T-cell (primary cell): ENCODE results near the gene MRPL17. TPM values are rescaled to one million over a fixed set of nuclear protein-coding genes. Genes with fewer than 3 reads are reported as not detected.

Source experiments
- ATAC-seq, 4 experiments: fragments of 200-7000 bp in 3 of 4; fragments of 150-1000 bp in 1 of 4; cut with Tn5 transposase; replicated peaks in 1 of 4; 1 replicate in 3 of 4; 2 replicates in 1 of 4; pipeline ENCODE4 v1.10.0; 2021; ENCODE audit warnings: moderate library complexity in 3 of 4, mild to moderate bottlenecking in 2 of 4, moderate number of reproducible peaks in 1 of 4
- CTCF ChIA-PET, 2 donors: fragments of 300-600 bp; sonication (Branson Sonifier 250); formaldehyde crosslinking; loops; one replicate each; lab custom pipeline; 2022; ENCODE audit warnings: antibody characterized with exemption in 2 of 2; lab: Charles Lee
- POLR2A ChIA-PET, 2 donors: fragments of 300-600 bp; sonication (Branson Sonifier 250); formaldehyde crosslinking; loops; one replicate each; lab custom pipeline; 2022; ENCODE audit warnings: antibody characterized with exemption in 2 of 2; lab: Charles Lee
- DNase-seq, 35 experiments: peaks; one replicate each; pipeline versions ENCODE4 v3.0.0 to v3.0.0-alpha.2; 2013 to 2023
- H3K27ac ChIP-seq: one replicate; pipeline ENCODE4 v1.5.1; 2013; ENCODE audit warnings: low read length
- H3K27me3 ChIP-seq, 2 experiments: replicated peaks in 1 of 2; 1 replicate in 1 of 2; 2 replicates in 1 of 2; pipeline versions ENCODE4 v1.6.1 to v1.7.0; 2013; ENCODE audit warnings: low read length in 1 of 2, mixed read lengths in 1 of 2; ENCODE audit not compliant: control insufficient read depth in 2 of 2, insufficient read depth in 2 of 2; ENCODE audit errors: extremely low read depth in 1 of 2
- H3K36me3 ChIP-seq, 2 donors: 1 replicate in 1 of 2; 2 replicates in 1 of 2; pipeline versions ENCODE4 v1.6.1 to v1.7.0; 2013; ENCODE audit warnings: low read length in 1 of 2; ENCODE audit not compliant: control insufficient read depth in 2 of 2, insufficient read depth in 1 of 2; ENCODE audit errors: extremely low read depth in 1 of 2
- H3K4me1 ChIP-seq, 2 experiments: 1 replicate in 1 of 2; 2 replicates in 1 of 2; pipeline versions ENCODE4 v1.6.1 to v1.7.0; 2013; ENCODE audit warnings: low read length in 2 of 2, mixed read lengths in 1 of 2; ENCODE audit not compliant: insufficient read depth in 2 of 2, control insufficient read depth in 1 of 2; ENCODE audit errors: extremely low read depth in 1 of 2
- H3K4me3 ChIP-seq, 2 donors: 1 replicate in 1 of 2; 2 replicates in 1 of 2; pipeline versions ENCODE4 v1.5.1 to v1.7.0; 2013; ENCODE audit warnings: mild to moderate bottlenecking in 2 of 2, low read length in 1 of 2, moderate library complexity in 1 of 2; ENCODE audit not compliant: control insufficient read depth in 1 of 2; ENCODE audit errors: extremely low read depth in 1 of 2
- H3K9me3 ChIP-seq: 2 replicates; pipeline ENCODE4 v1.7.0; 2013
- H3K27ac Mint-ChIP-seq, 2 donors: one replicate each; pipeline ENCODE4 v1.8.0; 2020 to 2021; ENCODE audit warnings: mild to moderate bottlenecking in 2 of 2, mixed read lengths in 2 of 2
- H3K27me3 Mint-ChIP-seq, 2 donors: one replicate each; pipeline ENCODE4 v1.8.0; 2021 to 2022; ENCODE audit warnings: mixed read lengths in 2 of 2
- H3K36me3 Mint-ChIP-seq: one replicate; pipeline ENCODE4 v1.8.0; 2021; ENCODE audit warnings: mixed read lengths
- H3K4me1 Mint-ChIP-seq, 3 donors: one replicate each; pipeline ENCODE4 v1.8.0; 2020 to 2022; ENCODE audit warnings: mixed read lengths in 3 of 3, mild to moderate bottlenecking in 1 of 3
- H3K4me3 Mint-ChIP-seq, 3 donors: one replicate each; pipeline ENCODE4 v1.8.0; 2020 to 2022; ENCODE audit warnings: mild to moderate bottlenecking in 3 of 3, mixed read lengths in 3 of 3, moderate library complexity in 3 of 3
- H3K9me3 Mint-ChIP-seq, 3 donors: one replicate each; pipeline ENCODE4 v1.8.0; 2020 to 2022; ENCODE audit warnings: mixed read lengths in 3 of 3
- WGBS: methylation state at CpG from one replicate; pipeline ENCODE4 v1.1.5; 2013; ENCODE audit warnings: missing lambda C conversion rate; ENCODE audit not compliant: insufficient coverage; 5-methylcytosine and 5-hydroxymethylcytosine counted together
- total RNA-seq, 35 experiments: library from RNA in 6 of 35; stranded (reverse) in 6 of 35; fragments of 120-200 nt in 1 of 35; gene quantifications; one replicate each; pipeline versions ENCODE4 v1.2.1 to v1.2.4 and lab custom pipeline; 2013 to 2026

Gene MRPL17
- total RNA-seq, 5 donors from 2014 or later (not counting 1 experiment from before 2014, with no cell fraction given): 12.1 to 33.1 (median 30.2) TPM

DNA sequence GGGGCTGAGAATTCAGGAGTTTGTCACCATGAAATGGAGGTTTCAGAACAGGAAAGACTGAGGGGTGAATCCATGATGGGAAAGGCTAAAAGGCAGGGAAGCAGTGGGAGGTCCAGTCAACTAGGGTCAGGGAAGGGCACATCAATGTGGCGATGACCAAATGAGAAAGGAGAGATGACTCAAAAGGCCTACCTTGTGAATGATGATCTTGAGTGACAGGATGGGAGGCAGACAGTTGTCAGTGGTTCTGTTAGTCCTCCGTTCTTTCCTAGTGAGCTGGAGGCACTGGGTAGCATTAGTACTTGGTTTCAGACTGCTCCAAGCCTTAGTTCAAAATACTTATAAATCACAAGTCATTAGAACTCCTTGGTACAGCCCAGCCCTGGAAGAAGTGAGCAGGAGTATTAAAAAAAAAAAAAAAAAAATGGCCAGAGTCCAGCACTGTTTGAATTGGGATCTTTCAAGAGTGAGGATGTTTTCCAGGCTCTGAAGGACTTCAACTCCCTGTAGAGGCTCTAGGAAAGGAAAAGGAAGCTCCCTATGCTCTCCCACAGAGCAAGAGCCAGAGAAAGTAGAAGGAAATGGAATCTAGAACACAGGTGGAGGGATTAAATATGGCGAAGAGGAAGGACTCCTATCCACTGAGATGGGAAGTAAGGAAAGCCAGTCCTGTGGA is 19.2 kb downstream of the MRPL17 start:
- DNase-seq (no peak), ATAC-seq (peak in 1 of 4 experiments; percentile 37)
- Mint-ChIP-seq H3K27me3 (no peaks in the 10 kb centered on the region), H3K4me1 (peaks cover 27 to 36% (median 28%) of the 10 kb centered on the region in 3 donors), H3K9me3 (no peaks in the 10 kb centered on the region), H3K4me3 (no peak overlapping the region), H3K36me3 (no peaks in the 10 kb centered on the region), H3K27ac (peak overlapping the region; percentile 44 to 82)
- Histone ChIP-seq H3K9me3 (no peaks in the 10 kb centered on the region), H3K27me3 (no peaks in the 10 kb centered on the region), H3K27ac (no peak overlapping the region), H3K36me3 (no peaks in the 10 kb centered on the region), H3K4me1 (peaks cover 2 to 8% of the 10 kb centered on the region in 2 experiments), H3K4me3 (no peak overlapping the region)
- WGBS: 100% methylated on average over 1 of the region's 3 CpGs
- ChIA-PET CTCF (no interaction called here), POLR2A (no interaction called here)

DNA sequence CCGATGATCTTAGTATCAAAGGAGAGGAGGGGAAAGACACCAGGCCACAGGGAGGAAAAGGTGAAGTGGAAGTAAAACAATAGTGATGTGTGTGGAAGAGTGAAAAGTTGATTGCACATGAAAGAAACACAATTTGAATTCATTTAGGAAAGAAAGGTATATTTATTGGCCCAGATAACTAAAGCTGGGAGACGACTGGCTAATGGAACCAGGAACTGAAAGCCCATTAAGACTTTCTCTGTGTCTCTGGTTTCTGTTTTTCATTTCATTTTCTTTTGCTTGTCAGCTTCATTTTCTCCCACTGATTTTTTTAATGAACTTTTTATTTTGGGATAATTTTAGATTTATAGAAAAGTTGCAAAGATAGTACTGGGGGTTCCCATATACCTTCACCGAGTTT is 22.4 kb downstream of the MRPL17 start:
- no peak overlapping the region for H3K27ac Mint-ChIP-seq
- Histone ChIP-seq H3K4me3 (no peak overlapping the region), H3K4me1 (peaks cover 0 to 4% of the 10 kb centered on the region in 2 experiments), H3K27ac (no peak overlapping the region), H3K9me3 (no peaks in the 10 kb centered on the region), H3K36me3 (no peaks in the 10 kb centered on the region), H3K27me3 (peaks cover 0 to 3% of the 10 kb centered on the region in 2 experiments)
- H3K4me1 Mint-ChIP-seq: peaks cover 8 to 24% (median 13%) of the 10 kb centered on the region in 3 donors
- WGBS: 100% methylated on average over 1 of the region's 3 CpGs
- ChIA-PET CTCF (no interaction called here), POLR2A (interaction anchor here in 1 of 2 donors (0.6 kb wide), 1 partner anchor 65 kb away, joined by 3 read pairs; no protein-coding TSS in a partner anchor)
- no peaks in the 10 kb centered on the region for H3K9me3 Mint-ChIP-seq
- H3K36me3 Mint-ChIP-seq: no peaks in the 10 kb centered on the region
- H3K4me3 Mint-ChIP-seq: no peak overlapping the region
- no peak for ATAC-seq
- no peaks in the 10 kb centered on the region for H3K27me3 Mint-ChIP-seq
- no peak for DNase-seq

DNA sequence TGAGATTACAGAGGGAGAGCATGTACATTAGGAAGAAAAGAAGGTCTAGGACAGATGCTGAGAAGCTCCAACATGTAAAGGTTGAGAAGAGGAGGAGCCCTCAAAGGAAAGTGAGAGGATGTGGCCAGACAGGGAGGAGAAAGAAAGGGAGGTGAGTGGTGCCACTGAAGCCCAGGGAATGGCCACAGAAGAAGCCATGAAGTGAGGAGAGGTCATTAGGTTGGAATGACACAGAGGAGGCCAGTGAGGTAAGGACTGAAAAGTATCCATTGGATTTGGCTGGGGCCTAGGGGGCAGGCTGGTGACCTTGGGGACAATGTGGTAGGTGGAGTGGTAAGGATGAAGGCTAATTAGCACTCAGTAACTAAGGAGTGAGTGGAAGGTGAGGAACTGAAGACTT is 24.5 kb downstream of the MRPL17 start:
- no peak for DNase-seq
- no peak for ATAC-seq
- CTCF ChIA-PET: interaction anchor here (0.5 to 1.1 kb wide), 3 partner anchors 9 to 83 kb away, joined by 3 read pairs; no protein-coding TSS in a partner anchor
- H3K4me3 ChIP-seq: no peak overlapping the region
- H3K9me3 ChIP-seq: no peaks in the 10 kb centered on the region
- Mint-ChIP-seq H3K27me3 (no peaks in the 10 kb centered on the region), H3K27ac (no peak overlapping the region), H3K4me3 (no peak overlapping the region), H3K4me1 (peaks cover 1 to 18% (median 10%) of the 10 kb centered on the region in 3 donors), H3K36me3 (no peaks in the 10 kb centered on the region), H3K9me3 (no peaks in the 10 kb centered on the region)
- no peak overlapping the region for H3K27ac ChIP-seq
- H3K36me3 ChIP-seq: no peaks in the 10 kb centered on the region
- peaks cover 10 to 13% of the 10 kb centered on the region in 2 experiments for H3K4me1 ChIP-seq
- POLR2A ChIA-PET: no interaction called here
- H3K27me3 ChIP-seq: peaks cover 0 to 8% of the 10 kb centered on the region in 2 experiments

DNA sequence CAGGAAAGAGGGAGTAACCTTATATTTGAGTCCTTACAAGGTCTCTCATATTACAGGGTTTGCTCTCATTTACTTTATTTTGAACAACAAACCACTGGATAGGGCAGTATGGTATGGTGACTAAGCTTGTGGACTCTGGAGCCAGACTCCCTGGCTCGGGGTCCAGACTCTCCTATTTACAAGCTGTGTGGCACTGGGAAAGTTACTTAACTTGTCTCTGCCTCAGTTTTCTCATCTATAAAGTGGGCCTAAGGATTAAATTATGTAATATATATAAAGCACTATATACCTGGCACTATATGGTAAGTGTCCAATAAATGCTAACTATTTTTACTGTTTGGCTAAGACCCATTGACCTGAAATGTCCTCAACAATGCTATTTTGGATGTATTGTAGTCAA is 25.8 kb downstream of the MRPL17 start:
- ChIA-PET CTCF (interaction anchor here in 1 of 2 donors (0.6 kb wide), 1 partner anchor 319 kb away, joined by 3 read pairs; no protein-coding TSS in a partner anchor), POLR2A (interaction anchor here in 1 of 2 donors (0.5 kb wide), 1 partner anchor 37 kb away, joined by 3 read pairs; no protein-coding TSS in a partner anchor)
- Histone ChIP-seq H3K27ac (no peak overlapping the region), H3K4me1 (peaks cover 13 to 18% of the 10 kb centered on the region in 2 experiments), H3K4me3 (no peak overlapping the region), H3K9me3 (no peaks in the 10 kb centered on the region), H3K27me3 (peaks cover 0 to 8% of the 10 kb centered on the region in 2 experiments), H3K36me3 (no peaks in the 10 kb centered on the region)
- ATAC-seq (no peak), DNase-seq (no peak)
- Mint-ChIP-seq H3K27me3 (no peaks in the 10 kb centered on the region), H3K4me3 (peak overlapping the region; percentile 53 to 78 (median 70)), H3K4me1 (peaks cover 0 to 11% (median 8%) of the 10 kb centered on the region in 3 donors), H3K9me3 (no peaks in the 10 kb centered on the region), H3K36me3 (no peaks in the 10 kb centered on the region), H3K27ac (peak overlapping the region in 1 of 2 donors; percentile 71)
- whole genome bisulfite sequencing: no CpG with 5 or more reads among the region's 1 CpG

DNA sequence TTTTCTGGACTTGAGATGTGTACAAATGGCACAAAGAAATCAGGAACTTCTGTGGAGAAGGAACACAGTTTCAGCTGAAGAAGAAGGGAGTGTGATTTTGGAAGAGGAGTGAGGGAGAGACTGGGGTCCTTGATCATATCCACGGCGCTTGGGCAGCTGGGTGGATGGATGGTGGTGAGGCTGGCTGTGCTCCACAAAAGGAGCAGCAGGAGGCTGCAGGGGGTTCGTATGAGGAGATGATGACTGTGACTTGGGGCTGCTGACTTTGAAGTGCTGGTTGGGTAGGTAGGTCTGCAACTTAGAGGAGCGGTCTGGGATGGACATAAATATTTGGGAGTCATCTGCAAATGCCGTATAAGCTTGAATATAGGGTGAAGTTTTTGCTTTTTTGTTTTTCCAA is 26.2 kb downstream of the MRPL17 start:
- ATAC-seq: no peak
- no peak overlapping the region for H3K4me3 ChIP-seq
- no peak overlapping the region for H3K27ac ChIP-seq
- peak overlapping the region; percentile 40 to 71 for H3K27ac Mint-ChIP-seq
- H3K4me3 Mint-ChIP-seq: peak overlapping the region; percentile 53 to 78 (median 70)
- peaks cover 13 to 19% of the 10 kb centered on the region in 2 experiments for H3K4me1 ChIP-seq
- H3K9me3 ChIP-seq: no peaks in the 10 kb centered on the region
- no peaks in the 10 kb centered on the region for H3K9me3 Mint-ChIP-seq
- no peaks in the 10 kb centered on the region for H3K27me3 Mint-ChIP-seq
- no peaks in the 10 kb centered on the region for H3K36me3 Mint-ChIP-seq
- POLR2A ChIA-PET: no interaction called here
- CTCF ChIA-PET: interaction anchor here in 1 of 2 donors (0.6 kb wide), 1 partner anchor 319 kb away, joined by 3 read pairs; no protein-coding TSS in a partner anchor
- DNase-seq: no peak
- peaks cover 0 to 11% (median 8%) of the 10 kb centered on the region in 3 donors for H3K4me1 Mint-ChIP-seq
- WGBS: 100% methylated on average over 3 of the region's 5 CpGs
- H3K36me3 ChIP-seq: no peaks in the 10 kb centered on the region
- H3K27me3 ChIP-seq: peaks cover 0 to 8% of the 10 kb centered on the region in 2 experiments

DNA sequence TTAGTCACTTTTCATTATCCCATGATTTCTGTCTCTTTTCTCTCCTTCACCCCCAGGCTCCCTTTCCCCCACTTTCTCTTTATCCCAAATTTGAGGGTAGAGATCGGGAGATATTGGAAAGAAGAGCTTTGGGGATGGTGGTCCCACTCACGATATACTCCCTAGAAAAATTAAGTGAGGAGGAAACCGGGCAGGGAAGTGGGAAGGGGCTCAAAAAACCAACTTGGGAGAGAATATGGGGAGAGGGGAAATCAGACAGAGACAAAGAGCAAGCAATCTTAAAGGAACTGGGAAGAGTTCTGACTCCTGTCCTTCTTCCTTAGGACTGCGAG is 26.6 kb downstream of the MRPL17 start:
- POLR2A ChIA-PET: no interaction called here
- no peaks in the 10 kb centered on the region for H3K36me3 ChIP-seq
- Mint-ChIP-seq H3K4me3 (peak overlapping the region; percentile 53 to 78 (median 70)), H3K4me1 (peaks cover 0 to 11% (median 8%) of the 10 kb centered on the region in 3 donors), H3K27me3 (no peaks in the 10 kb centered on the region), H3K27ac (peak overlapping the region; percentile 40 to 71), H3K9me3 (no peaks in the 10 kb centered on the region), H3K36me3 (no peaks in the 10 kb centered on the region)
- H3K27me3 ChIP-seq: peaks cover 0 to 8% of the 10 kb centered on the region in 2 experiments
- ATAC-seq (no peak), DNase-seq (no peak)
- H3K4me1 ChIP-seq: peaks cover 13 to 19% of the 10 kb centered on the region in 2 experiments
- no peak overlapping the region for H3K27ac ChIP-seq
- WGBS: 100% methylated on average over 1 of the region's 4 CpGs
- CTCF ChIA-PET: no interaction called here
- no peaks in the 10 kb centered on the region for H3K9me3 ChIP-seq
- no peak overlapping the region for H3K4me3 ChIP-seq
